Measurements from ENCODE around the gene AP2M1. TPM values are rescaled to one million over a fixed set of nuclear protein-coding genes. Genes with fewer than 3 reads are reported as not detected.

Gene AP2M1
- total and polyA plus RNA-seq, 2 donors (not counting 3 experiments of a cell fraction or from before 2014, with no cell fraction given), result 431 to 602 TPM

- H3K4me2 ChIP-seq (ENCODE audit: insufficient read depth, low read length), result no peak overlapping the region
- no peak overlapping the region for H3K27ac ChIP-seq (ENCODE audit: insufficient read depth, low read depth, low read length)
- H3K79me2 ChIP-seq (ENCODE audit: control insufficient read depth, insufficient read depth, low read length), result peaks cover 25% of the 10 kb centered on the region
- H3K9me1 ChIP-seq (replicated peaks; ENCODE audit: control insufficient read depth, extremely low read depth, insufficient read depth, low read length), result no peaks in the 10 kb centered on the region
- H3K4me3 ChIP-seq (replicated peaks in 1 of 3; ENCODE audit: insufficient read depth in 1 of 3, low read depth in 1 of 3, low read length in 3 of 3), result no peak overlapping the region
- H3K4me1 ChIP-seq (ENCODE audit: control insufficient read depth, extremely low read depth, insufficient read depth, low read length), result peaks cover 14% of the 10 kb centered on the region
- no peaks in the 10 kb centered on the region for H3K9me3 ChIP-seq (replicated peaks; ENCODE audit: control insufficient read depth, insufficient read depth, low read length)
- no peak for TF ChIP-seq POLR2A (IDR thresholded peaks at IDR 0.05; ENCODE audit: low read depth, low read length)
- TF ChIP-seq GATA2 (IDR thresholded peaks at IDR 0.05; ENCODE audit: insufficient read depth, insufficient read length, low read depth, low read length), result no peak
- no peak for TF ChIP-seq CTCF (IDR thresholded peaks at IDR 0.05; ENCODE audit: extremely low read depth in 1 of 2, insufficient read depth in 1 of 2, low read depth in 1 of 2, low read length in 2 of 2)
- TF ChIP-seq FOS (IDR thresholded peaks at IDR 0.05; ENCODE audit: borderline replicate concordance, insufficient read depth, low read length), result no peak
- no peak for TF ChIP-seq MAX (IDR thresholded peaks at IDR 0.05; ENCODE audit: insufficient read depth, insufficient read length)
- TF ChIP-seq POLR2AphosphoS5 (IDR thresholded peaks at IDR 0.05; ENCODE audit: insufficient read depth, low read depth, low read length), result no peak
- no peak for TF ChIP-seq EZH2 (IDR thresholded peaks at IDR 0.05; ENCODE audit: borderline replicate concordance, low read depth, low read length, severe bottlenecking)
- no peak for TF ChIP-seq MYC (IDR thresholded peaks at IDR 0.05; ENCODE audit: low read depth, low read length)
- TF ChIP-seq JUN (IDR thresholded peaks at IDR 0.05; ENCODE audit: borderline replicate concordance, insufficient read depth, insufficient read length, low read depth), result no peak
- no TSS peak for BruUV-seq (replicated peaks)
- ChIA-PET CTCF (no interaction called here), POLR2A (no interaction called here)
- no peak for FAIRE-seq
- peaks cover 10 to 46% of the 10 kb centered on the region in 2 experiments for H3K36me3 ChIP-seq (ENCODE audit: control insufficient read depth in 2 of 2, extremely low read depth in 1 of 2, insufficient read depth in 2 of 2, low read length in 2 of 2)
- H2AFZ ChIP-seq (ENCODE audit: low read depth, low read length), result no peak overlapping the region
- no peaks in the 10 kb centered on the region for H3K27me3 ChIP-seq (ENCODE audit: control insufficient read depth in 2 of 2, insufficient read depth in 2 of 2, low read length in 2 of 2)
- no peaks in the 10 kb centered on the region for H4K20me1 ChIP-seq (replicated peaks; ENCODE audit: control insufficient read depth, extremely low read depth, insufficient read depth, low read length)
- H3K9ac ChIP-seq (replicated peaks; ENCODE audit: extremely low read depth, insufficient read depth, low read length), result no peak overlapping the region
- intact Hi-C loops (cut with micrococcal nuclease), result loop anchor here (5.0 kb wide), 1 partner anchor 38 kb away; the partner anchor contains the start of gene VWA5B2
- dilution Hi-C loops (cut with MboI; ENCODE audit: extremely low pct_ligation_motif_present, low sequenced_read_pairs), result no loop called here
- DNase-seq (ENCODE audit: low read depth, low spot score), result no peak
These were observed 14.8 kb downstream of the AP2M1 start for GRCh38 chr3:184189421-184189820.

Data from endothelial cell of umbilical vein (primary cell).